ENCODE measurements around the gene THEMIS.
"Not testable (repeated sequence)": the region's sequence is repeated elsewhere in the genome, so short reads cannot be mapped to it uniquely, and the experiment has no call there.

The THEMIS gene

GRCh38 chr6:127794405-127794804, 106.5 kb downstream of the THEMIS start:
- no peak for TF ChIP-seq FOXP2 (optimal IDR thresholded peaks at IDR 0.05; ENCODE audit: control extremely low read depth, extremely low read length, insufficient read depth)
- TF ChIP-seq POLR2AphosphoS5 (IDR thresholded peaks at IDR 0.05; ENCODE audit: borderline replicate concordance, low read depth, low read length), result no peak
- TF ChIP-seq EZH2 (IDR thresholded peaks at IDR 0.05), result no peak
- no peak for DNase-seq (ENCODE audit: low read depth, low spot score)
- H3K36me3 ChIP-seq (ENCODE audit: insufficient read depth, low read length), result no peaks in the 10 kb centered on the region
- no peak overlapping the region for H3K9ac ChIP-seq (ENCODE audit: insufficient read length)
- no peaks in the 10 kb centered on the region for H3K9me3 ChIP-seq (ENCODE audit: low read depth, low read length)
- H3K27ac ChIP-seq, result no peak overlapping the region
- no peak overlapping the region for H3K4me3 ChIP-seq

DNA sequence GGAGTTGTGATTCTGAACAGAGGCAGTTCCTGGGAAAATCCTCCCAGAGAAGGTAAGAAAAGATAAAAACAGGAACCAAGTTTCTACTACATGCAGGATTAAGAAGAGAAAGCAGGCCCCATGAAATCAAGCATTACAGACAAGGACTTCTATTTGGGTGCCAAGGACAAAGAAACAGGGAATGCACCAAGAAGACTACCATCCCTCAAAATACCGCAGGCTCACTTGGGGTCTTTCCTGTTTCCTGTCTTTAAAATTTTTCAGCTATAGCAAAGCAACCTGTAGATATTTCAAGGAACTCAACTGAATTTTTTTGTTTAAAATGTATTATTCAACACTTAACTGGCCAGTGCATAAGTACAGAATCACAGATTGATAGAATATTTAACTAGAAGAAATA, 107.5 kb downstream of the THEMIS start:
- peak overlapping the region; percentile 46 for H3K4me3 ChIP-seq
- DNase-seq (ENCODE audit: low read depth, low spot score), result peak; percentile 85
- no peaks in the 10 kb centered on the region for H3K36me3 ChIP-seq (ENCODE audit: insufficient read depth, low read length)
- TF ChIP-seq POLR2AphosphoS5 (IDR thresholded peaks at IDR 0.05; ENCODE audit: borderline replicate concordance, low read depth, low read length) (peak; percentile 34; the same call in 1 of the 2 replicates), EZH2 (IDR thresholded peaks at IDR 0.05) (no peak), FOXP2 (optimal IDR thresholded peaks at IDR 0.05; ENCODE audit: control extremely low read depth, extremely low read length, insufficient read depth) (no peak)
- peak overlapping the region; percentile 34 for H3K9ac ChIP-seq (ENCODE audit: insufficient read length)
- H3K27ac ChIP-seq, result peak overlapping the region; percentile 92
- no peaks in the 10 kb centered on the region for H3K9me3 ChIP-seq (ENCODE audit: low read depth, low read length)

DNA sequence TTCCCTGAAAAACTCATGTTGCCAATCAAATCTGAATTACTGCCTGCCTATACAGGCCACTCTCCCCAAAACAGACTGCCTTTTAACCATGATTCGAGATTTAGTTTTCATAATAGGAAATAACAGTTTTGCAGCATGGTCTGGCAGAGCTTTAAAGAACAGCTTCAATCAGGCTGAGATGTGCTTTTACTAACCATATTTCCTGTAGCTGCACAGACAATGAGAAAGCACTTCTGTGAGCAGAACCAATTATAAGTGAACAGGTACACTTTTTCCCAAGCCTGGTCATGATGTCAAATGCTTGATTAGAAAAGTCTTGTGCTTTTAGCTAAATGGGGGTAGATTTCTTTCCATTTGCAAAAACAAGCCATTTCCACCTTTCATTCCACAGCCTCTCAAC, 108.2 kb downstream of the THEMIS start:
- Histone ChIP-seq H3K36me3 (ENCODE audit: insufficient read depth, low read length) (no peaks in the 10 kb centered on the region), H3K4me3 (peak overlapping the region; percentile 46), H3K9me3 (ENCODE audit: low read depth, low read length) (no peaks in the 10 kb centered on the region), H3K9ac (ENCODE audit: insufficient read length) (no peak overlapping the region), H3K27ac (peak overlapping the region; percentile 92)
- no peak for DNase-seq (ENCODE audit: low read depth, low spot score)
- TF ChIP-seq EZH2 (IDR thresholded peaks at IDR 0.05) (no peak), POLR2AphosphoS5 (IDR thresholded peaks at IDR 0.05; ENCODE audit: borderline replicate concordance, low read depth, low read length) (no peak), FOXP2 (optimal IDR thresholded peaks at IDR 0.05; ENCODE audit: control extremely low read depth, extremely low read length, insufficient read depth) (no peak)

DNA sequence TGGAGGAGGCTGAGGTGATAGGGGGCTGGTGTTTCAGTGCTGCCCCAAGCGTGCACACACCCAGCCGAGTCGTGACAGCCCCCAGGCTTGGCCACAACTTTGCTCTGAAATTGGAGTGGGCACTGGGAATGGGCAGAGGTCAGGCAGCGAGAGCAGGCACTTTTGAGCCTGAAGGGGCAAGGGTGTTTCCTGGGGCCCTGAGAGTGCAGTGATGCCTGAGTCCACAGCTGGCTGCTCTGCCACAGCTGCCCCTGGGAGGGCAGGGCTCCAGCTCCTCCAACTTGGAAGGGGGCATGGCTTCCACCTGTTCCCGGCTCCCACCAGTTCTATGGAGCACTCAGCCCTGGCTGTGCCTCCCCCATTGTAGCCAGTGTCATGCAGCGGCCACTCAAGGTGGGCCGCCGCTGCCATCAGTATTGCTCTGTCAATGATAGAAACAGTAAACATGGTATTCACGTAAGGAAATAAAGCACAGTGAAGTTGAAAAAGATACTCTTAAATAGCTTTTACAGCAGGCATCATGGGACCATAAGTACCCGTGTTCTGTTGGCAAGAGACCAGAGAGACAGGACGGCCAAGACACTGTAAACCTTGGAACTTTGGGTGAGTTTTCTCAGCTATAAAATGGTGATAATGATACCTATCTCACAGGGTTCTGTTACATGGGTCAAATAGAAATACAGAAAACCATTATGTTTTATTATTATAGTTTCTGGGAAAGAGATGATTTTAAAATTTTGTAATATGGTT, 108.9 kb downstream of the THEMIS start:
- Histone ChIP-seq H3K4me3 (no peak overlapping the region), H3K9me3 (ENCODE audit: low read depth, low read length) (no peaks in the 10 kb centered on the region), H3K36me3 (ENCODE audit: insufficient read depth, low read length) (no peaks in the 10 kb centered on the region), H3K9ac (ENCODE audit: insufficient read length) (no peak overlapping the region), H3K27ac (peak overlapping the region; percentile 92; the same call in 1 of the 2 replicates)
- no peak for TF ChIP-seq POLR2AphosphoS5 (IDR thresholded peaks at IDR 0.05; ENCODE audit: borderline replicate concordance, low read depth, low read length)
- no peak for TF ChIP-seq EZH2 (IDR thresholded peaks at IDR 0.05)
- TF ChIP-seq FOXP2 (optimal IDR thresholded peaks at IDR 0.05; ENCODE audit: control extremely low read depth, extremely low read length, insufficient read depth), result no peak
- no peak for DNase-seq (ENCODE audit: low read depth, low spot score)

DNA sequence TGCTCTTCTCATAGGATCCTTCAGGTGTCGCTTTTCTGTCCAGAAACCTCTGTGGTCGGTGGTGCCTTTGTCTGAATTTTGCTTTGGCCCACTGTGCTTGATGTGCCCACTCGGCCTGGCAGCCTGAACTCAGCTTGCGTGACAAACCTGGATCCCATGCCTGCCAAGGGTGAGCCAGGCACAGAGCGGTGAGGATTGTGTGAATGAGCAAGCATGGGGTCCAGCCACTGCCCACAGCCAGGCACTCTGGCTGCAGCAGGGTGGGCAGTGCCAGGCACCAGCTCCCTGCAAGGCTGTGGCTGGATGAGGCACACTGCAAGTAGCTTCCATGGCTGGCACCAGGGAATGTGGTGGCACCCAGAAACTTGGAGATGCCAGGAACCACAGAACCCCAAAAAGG, 110.3 kb downstream of the THEMIS start:
- H3K9ac ChIP-seq (ENCODE audit: insufficient read length), result no peak overlapping the region
- no peak for DNase-seq (ENCODE audit: low read depth, low spot score)
- no peaks in the 10 kb centered on the region for H3K9me3 ChIP-seq (ENCODE audit: low read depth, low read length)
- H3K4me3 ChIP-seq, result no peak overlapping the region
- H3K36me3 ChIP-seq (ENCODE audit: insufficient read depth, low read length), result no peaks in the 10 kb centered on the region
- TF ChIP-seq FOXP2 (optimal IDR thresholded peaks at IDR 0.05; ENCODE audit: control extremely low read depth, extremely low read length, insufficient read depth), result no peak
- no peak for TF ChIP-seq POLR2AphosphoS5 (IDR thresholded peaks at IDR 0.05; ENCODE audit: borderline replicate concordance, low read depth, low read length)
- TF ChIP-seq EZH2 (IDR thresholded peaks at IDR 0.05), result no peak
- H3K27ac ChIP-seq, result no peak overlapping the region

- TF ChIP-seq EZH2 (IDR thresholded peaks at IDR 0.05) (no peak), POLR2AphosphoS5 (IDR thresholded peaks at IDR 0.05; ENCODE audit: borderline replicate concordance, low read depth, low read length) (no peak), FOXP2 (optimal IDR thresholded peaks at IDR 0.05; ENCODE audit: control extremely low read depth, extremely low read length, insufficient read depth) (no peak)
- Histone ChIP-seq H3K4me3 (no peak overlapping the region), H3K9ac (ENCODE audit: insufficient read length) (no peak overlapping the region), H3K36me3 (ENCODE audit: insufficient read depth, low read length) (no peaks in the 10 kb centered on the region), H3K27ac (no peak overlapping the region), H3K9me3 (ENCODE audit: low read depth, low read length) (no peaks in the 10 kb centered on the region)
- no peak for DNase-seq (ENCODE audit: low read depth, low spot score)
These were observed 114.7 kb downstream of the THEMIS start for GRCh38 chr6:127786109-127786508.

DNA sequence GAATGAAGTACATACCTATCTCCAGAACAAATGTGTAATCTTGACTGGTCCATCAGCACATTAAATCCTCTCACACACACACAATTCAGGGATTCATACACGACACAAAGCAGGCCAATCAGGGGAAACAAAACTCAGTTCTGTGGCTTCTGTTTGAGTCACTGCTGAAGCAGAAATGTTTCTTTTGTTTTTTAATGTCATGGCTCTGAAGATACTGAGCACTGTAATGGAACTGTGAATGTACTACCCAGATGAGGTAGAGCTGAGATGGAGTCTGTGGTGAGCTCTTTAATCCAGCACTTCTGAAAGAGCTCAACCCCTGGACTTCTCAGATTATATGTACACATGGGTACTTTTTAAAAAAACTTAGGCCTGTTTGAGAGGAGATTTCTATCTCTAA, 116.4 kb downstream of the THEMIS start:
- Histone ChIP-seq H3K4me3 (no peak overlapping the region), H3K9me3 (ENCODE audit: low read depth, low read length) (no peaks in the 10 kb centered on the region), H3K36me3 (ENCODE audit: insufficient read depth, low read length) (no peaks in the 10 kb centered on the region), H3K27ac (no peak overlapping the region), H3K9ac (ENCODE audit: insufficient read length) (no peak overlapping the region)
- TF ChIP-seq EZH2 (IDR thresholded peaks at IDR 0.05) (no peak), POLR2AphosphoS5 (IDR thresholded peaks at IDR 0.05; ENCODE audit: borderline replicate concordance, low read depth, low read length) (no peak), FOXP2 (optimal IDR thresholded peaks at IDR 0.05; ENCODE audit: control extremely low read depth, extremely low read length, insufficient read depth) (no peak)
- DNase-seq (ENCODE audit: low read depth, low spot score), result no peak

DNA sequence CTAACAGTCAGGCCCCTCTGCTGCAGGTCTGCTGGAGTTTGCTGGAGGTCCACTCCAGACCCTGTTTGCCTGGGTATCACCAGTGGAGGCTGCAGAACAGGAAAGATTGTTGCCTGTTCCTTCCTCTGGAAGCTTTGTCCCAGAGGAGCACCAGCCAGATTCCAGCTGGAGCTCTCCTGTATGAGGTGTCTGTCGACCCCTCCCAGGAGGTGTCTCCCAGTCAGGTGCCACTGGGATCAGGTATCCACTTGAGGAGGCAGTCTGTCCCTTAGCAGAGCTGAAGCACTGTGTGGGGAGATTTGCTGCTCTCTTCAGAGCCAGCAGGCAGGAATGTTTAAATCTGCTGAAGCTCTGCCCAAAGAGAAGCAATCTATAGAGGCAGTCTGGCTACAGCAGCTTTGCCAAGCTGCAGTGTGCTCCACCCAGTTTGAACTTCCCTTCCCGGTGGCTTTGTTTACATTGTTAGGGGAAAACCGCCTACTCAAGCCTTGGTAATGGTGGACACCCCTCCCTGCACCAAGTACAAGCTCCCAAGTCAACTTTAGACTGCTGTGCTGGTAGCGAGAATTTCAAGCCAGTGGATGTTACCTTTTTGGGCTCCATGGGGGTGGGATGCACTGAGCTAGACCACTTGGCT, 119.1 kb downstream of the THEMIS start:
- H3K27ac ChIP-seq; DNase-seq (ENCODE audit: low read depth, low spot score); H3K4me3 ChIP-seq; H3K9ac ChIP-seq (ENCODE audit: insufficient read length); H3K36me3 ChIP-seq (ENCODE audit: insufficient read depth, low read length); H3K9me3 ChIP-seq (ENCODE audit: low read depth, low read length): not testable (repeated sequence)
